Mucosa of stomach (tissue), 1 donor: ENCODE data around the gene COBL.

ENCODE experiments used
- H3K27me3 ChIP-seq: one replicate; pipeline ENCODE4 v1.7.0; 2013; ENCODE audit warnings: mild to moderate bottlenecking, low read length; ENCODE audit not compliant: control insufficient read depth, insufficient read depth
- H3K36me3 ChIP-seq: one replicate; pipeline ENCODE4 v1.7.0; 2013; ENCODE audit warnings: low read length; ENCODE audit not compliant: control insufficient read depth, insufficient read depth
- H3K4me1 ChIP-seq: one replicate; pipeline ENCODE4 v1.7.0; 2013; ENCODE audit warnings: mild to moderate bottlenecking, low read length; ENCODE audit not compliant: control insufficient read depth, insufficient read depth
- H3K4me3 ChIP-seq: one replicate; pipeline ENCODE4 v1.7.0; 2013; ENCODE audit warnings: low read length
- H3K9ac ChIP-seq: one replicate; pipeline ENCODE4 v1.7.0; 2013; ENCODE audit warnings: mild to moderate bottlenecking, low read length, moderate library complexity
- H3K9me3 ChIP-seq: one replicate; pipeline ENCODE4 v1.7.0; 2013; ENCODE audit warnings: mild to moderate bottlenecking, low read length, moderate library complexity; ENCODE audit not compliant: control insufficient read depth
- donor health status: Pancreatic carcinoma.

COBL gene

GRCh38 chr7:51135576-51135975 lies 181.0 kb downstream of the COBL start:
- peaks cover 9% of the 10 kb centered on the region for H3K4me1 ChIP-seq
- no peak overlapping the region for H3K9ac ChIP-seq

DNA sequence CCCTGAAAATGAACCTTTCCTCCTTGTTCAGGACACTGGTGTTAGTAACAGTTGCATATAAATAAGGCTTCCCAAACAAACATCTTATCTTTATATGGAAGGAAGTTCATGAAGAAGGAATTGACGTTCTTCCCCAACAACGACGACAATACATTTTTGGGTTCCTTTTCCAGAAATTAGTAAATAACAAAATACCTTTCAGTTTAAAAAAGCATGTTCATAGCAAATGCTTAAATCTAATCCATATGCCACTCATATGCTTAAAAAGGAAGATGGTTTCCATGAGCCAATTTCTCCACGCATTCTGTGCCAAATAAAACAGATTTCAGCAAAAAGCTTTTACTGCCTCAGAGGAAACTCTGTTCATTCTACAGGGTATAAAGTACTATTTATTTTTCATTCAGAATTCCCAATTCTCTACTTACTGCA lies 182.6 kb downstream of the COBL start:
- Histone ChIP-seq H3K4me3 (no peak overlapping the region), H3K27me3 (no peaks in the 10 kb centered on the region), H3K9ac (no peak overlapping the region), H3K36me3 (no peaks in the 10 kb centered on the region), H3K4me1 (no peaks in the 10 kb centered on the region), H3K9me3 (no peaks in the 10 kb centered on the region)

More at GRCh38 chr7:51135576-51135975, 181.0 kb downstream of the COBL start:
- Histone ChIP-seq H3K9me3 (no peaks in the 10 kb centered on the region), H3K27me3 (no peaks in the 10 kb centered on the region), H3K4me3 (no peak overlapping the region), H3K36me3 (no peaks in the 10 kb centered on the region)

DNA sequence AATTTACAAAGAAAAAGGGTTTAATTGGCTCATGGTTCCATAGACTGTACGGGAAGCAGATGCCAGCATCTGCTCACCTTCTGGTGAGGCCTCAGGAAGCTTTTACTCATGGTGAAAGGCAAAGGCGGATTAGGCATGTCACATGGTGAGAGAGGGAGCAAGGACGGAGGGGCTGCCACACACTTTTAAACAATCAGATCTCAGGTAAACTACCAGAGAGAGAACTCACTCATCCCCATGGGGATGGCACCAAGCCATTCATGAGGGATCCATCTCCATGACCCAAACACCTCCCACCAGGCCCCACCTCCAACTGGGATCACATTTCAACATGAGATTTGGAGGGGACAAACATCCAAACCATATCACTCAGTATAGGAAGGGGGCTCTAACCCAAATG lies 183.9 kb downstream of the COBL start:
- no peak overlapping the region for H3K9ac ChIP-seq
- no peaks in the 10 kb centered on the region for H3K4me1 ChIP-seq
- H3K36me3 ChIP-seq = no peaks in the 10 kb centered on the region
- no peak overlapping the region for H3K4me3 ChIP-seq
- H3K27me3 ChIP-seq = no peaks in the 10 kb centered on the region
- no peaks in the 10 kb centered on the region for H3K9me3 ChIP-seq

DNA sequence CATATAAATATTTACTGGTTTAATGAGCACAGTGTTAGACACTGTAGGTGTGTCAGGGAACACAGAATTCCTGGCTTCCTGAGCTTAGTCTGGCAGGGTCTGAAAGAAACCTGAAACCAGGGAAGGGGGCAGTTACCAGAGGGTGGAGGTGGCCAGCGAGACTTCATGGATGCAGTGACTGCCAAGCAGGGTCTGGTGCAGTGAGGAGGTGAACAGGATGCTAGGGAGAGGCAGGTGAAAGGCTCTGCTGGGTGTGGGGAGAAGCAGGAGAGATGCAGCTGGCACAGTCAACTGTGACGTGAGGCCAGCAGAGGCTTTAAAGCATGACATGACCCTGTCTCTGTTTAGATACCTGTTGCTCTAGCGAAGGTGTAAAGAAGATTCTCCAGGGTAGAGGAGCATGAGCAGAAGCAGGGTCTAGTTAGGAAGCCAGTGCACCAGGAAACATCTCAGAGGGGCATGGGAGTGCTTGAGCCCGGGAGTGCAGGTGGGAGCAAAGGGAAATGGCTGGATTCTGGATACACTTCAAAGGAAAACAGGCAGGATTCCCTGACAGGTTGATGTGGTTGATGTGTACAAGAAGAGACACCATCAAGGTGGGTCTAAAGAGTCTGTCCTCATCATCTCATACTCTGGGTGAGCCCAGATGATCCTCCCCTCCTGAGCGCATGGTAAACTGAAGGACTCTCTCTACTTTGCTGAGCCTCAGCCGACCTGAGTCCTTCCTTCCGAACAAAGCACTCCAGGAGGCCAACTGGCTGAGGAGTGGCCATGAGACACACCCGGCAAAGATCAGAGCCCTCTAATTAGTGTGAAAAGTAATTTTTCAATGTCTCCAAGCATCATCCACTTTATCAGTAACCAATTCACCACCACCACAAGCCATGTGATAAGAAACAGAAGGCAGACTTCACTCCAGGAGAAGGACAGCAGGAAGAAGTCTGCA lies 186.8 kb downstream of the COBL start:
- Histone ChIP-seq H3K36me3 (no peaks in the 10 kb centered on the region), H3K4me3 (no peak overlapping the region), H3K4me1 (no peaks in the 10 kb centered on the region), H3K9ac (no peak overlapping the region), H3K9me3 (no peaks in the 10 kb centered on the region), H3K27me3 (no peaks in the 10 kb centered on the region)

GRCh38 chr7:51128545-51129435 lies 187.8 kb downstream of the COBL start:
- Histone ChIP-seq H3K4me3 (no peak overlapping the region), H3K9me3 (no peaks in the 10 kb centered on the region), H3K9ac (no peak overlapping the region), H3K27me3 (no peaks in the 10 kb centered on the region), H3K36me3 (no peaks in the 10 kb centered on the region), H3K4me1 (no peaks in the 10 kb centered on the region)

GRCh38 chr7:51127618-51127904 lies 189.0 kb downstream of the COBL start:
- Histone ChIP-seq H3K36me3 (no peaks in the 10 kb centered on the region), H3K9me3 (no peaks in the 10 kb centered on the region), H3K4me1 (no peaks in the 10 kb centered on the region), H3K4me3 (no peak overlapping the region), H3K9ac (no peak overlapping the region), H3K27me3 (no peaks in the 10 kb centered on the region)

DNA sequence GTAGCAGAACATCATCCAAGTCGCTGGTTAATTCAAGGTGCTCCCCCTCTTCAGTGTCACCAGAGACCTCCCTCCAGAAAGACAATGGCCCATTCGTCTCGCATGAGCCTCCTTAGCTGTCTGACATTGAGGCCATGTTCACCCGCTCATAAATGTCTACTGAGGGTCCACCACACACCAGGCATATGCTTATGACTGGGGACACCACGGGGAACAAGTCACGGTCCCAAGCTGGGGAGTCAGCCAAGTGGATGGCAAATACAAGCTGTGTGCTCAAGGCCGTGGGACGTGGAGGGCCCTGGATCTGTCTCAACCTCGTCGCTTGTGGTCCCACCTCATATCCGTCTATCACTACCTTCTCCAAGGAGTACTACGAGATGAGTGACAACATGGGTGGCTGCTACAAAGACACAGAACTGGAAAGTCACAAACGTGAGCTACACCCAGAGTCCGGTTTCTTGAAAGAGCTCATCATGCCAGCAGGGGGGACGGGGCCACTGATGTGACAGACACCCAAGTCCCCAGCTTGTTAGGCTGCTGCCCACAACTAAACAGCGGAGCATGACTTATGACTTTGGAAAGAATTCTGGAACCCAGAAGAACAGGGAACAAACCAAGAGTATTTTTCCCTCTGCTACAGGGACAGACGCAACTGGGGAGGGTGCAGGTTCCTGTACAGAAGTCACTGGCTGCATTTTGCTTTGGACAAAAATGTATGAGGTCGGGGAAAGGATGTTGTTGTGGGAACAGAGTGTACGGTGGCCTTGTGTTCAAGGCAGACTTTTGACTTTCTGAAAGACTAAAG lies 189.6 kb downstream of the COBL start:
- Histone ChIP-seq H3K36me3 (no peaks in the 10 kb centered on the region), H3K4me1 (no peaks in the 10 kb centered on the region), H3K9ac (no peak overlapping the region), H3K9me3 (no peaks in the 10 kb centered on the region), H3K27me3 (no peaks in the 10 kb centered on the region), H3K4me3 (no peak overlapping the region)

DNA sequence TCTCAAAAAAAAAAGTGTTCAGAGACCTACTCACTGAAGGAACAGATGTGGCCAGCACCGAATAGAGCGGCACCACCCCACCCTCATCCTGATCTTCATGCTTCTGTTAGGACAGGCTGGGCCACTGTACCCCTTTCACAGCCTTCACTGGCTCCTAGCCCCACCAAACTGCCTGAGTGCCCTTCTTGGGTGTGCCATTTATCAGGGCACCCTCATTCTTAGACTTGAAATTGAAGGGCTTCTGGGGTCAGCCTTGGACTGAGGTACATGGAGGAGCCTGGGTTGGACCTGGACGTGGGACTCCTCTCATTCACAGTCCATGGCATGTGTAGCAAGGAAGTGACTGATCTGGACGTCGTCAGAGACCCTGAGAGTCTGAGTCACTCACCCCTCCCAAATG lies 190.3 kb downstream of the COBL start:
- no peak overlapping the region for H3K9ac ChIP-seq
- no peaks in the 10 kb centered on the region for H3K9me3 ChIP-seq
- H3K4me3 ChIP-seq = no peak overlapping the region
- no peaks in the 10 kb centered on the region for H3K27me3 ChIP-seq
- no peaks in the 10 kb centered on the region for H3K4me1 ChIP-seq
- no peaks in the 10 kb centered on the region for H3K36me3 ChIP-seq

DNA sequence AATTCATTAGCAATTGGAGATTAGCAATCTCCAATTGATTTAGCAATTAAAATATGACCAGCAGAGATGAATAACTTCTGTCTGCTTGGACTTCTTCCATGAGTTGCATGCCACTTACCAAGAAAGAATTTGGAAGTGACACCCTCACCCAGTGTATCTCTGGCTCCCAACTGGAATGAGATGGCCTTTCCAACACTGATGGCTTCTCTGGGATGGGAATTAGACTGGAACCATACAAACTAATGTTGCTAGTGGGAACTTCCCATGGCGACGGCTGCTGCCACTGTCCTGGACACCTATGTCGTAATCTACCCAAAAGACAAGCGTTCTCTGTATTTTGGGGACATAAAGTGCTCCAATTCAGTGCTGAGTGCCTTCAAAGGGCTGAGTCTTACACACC lies 192.3 kb downstream of the COBL start:
- Histone ChIP-seq H3K4me1 (no peaks in the 10 kb centered on the region), H3K4me3 (no peak overlapping the region), H3K36me3 (no peaks in the 10 kb centered on the region)

DNA sequence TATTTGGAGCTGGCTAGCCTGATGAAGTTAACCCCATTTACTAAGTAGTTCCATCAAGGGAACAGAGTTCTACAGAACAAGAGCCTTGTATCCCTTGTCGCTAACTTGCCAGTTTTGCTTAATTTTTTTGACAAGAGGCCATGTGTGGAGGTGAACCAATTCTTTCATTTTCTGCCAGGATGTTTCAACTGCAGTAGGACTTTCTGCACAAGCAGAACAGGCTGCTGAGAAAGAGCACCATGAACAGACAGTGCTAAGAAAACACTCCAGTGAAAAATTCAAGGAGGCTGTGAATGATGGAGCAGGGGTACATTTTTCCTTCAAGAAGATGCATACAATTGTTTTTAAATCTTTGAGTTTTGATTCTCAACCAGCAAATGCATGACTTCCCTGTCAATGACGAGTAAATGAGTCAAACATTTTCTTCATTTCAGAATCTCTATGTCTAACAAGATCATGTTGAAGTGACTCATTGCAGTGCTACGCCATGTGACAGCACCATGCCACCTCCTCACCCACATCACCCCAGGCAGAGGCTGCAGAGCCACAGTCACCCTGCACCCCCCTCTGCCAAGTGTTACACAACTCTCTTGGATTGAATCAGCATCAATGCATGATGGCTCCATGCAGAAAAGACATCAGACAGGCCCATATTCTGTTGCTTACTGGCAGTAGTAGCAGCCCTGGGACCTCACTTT lies 193.1 kb downstream of the COBL start:
- Histone ChIP-seq H3K4me1 (no peaks in the 10 kb centered on the region), H3K9me3 (no peaks in the 10 kb centered on the region), H3K27me3 (no peaks in the 10 kb centered on the region), H3K4me3 (no peak overlapping the region), H3K9ac (no peak overlapping the region), H3K36me3 (no peaks in the 10 kb centered on the region)

More for the DNA sequence above, 192.3 kb downstream of the COBL start:
- H3K9me3 ChIP-seq = no peaks in the 10 kb centered on the region
- no peak overlapping the region for H3K9ac ChIP-seq
- H3K27me3 ChIP-seq = no peaks in the 10 kb centered on the region

DNA sequence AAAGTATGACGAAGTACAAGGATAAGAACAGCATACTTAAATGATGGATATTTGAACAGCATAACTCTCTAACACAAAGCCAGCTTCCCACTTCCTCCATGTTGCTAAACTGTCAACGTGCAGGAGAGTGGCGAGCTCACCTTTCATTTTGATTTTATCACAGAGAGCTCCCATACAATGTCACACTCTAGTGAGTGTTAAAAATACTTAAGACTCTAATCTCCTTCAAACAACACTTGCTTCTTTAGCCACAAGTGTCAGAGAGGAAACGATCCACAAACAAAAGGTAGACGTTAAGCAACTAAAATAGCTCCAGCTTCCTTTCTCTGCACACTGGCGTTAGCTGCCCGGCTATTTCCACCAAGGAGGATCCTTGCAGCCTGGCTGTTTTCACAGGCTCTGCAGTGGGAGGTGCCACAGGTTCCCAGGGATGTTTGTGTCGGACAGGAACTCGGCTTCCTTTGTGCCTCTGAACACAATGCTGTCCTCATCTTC lies 194.6 kb downstream of the COBL start:
- no peaks in the 10 kb centered on the region for H3K4me1 ChIP-seq
- no peak overlapping the region for H3K9ac ChIP-seq
- H3K4me3 ChIP-seq = no peak overlapping the region
- H3K27me3 ChIP-seq = no peaks in the 10 kb centered on the region
- no peaks in the 10 kb centered on the region for H3K36me3 ChIP-seq
- no peaks in the 10 kb centered on the region for H3K9me3 ChIP-seq
